ENCODE results near the gene WDR70.

WDR70 gene

GRCh38 chr5:37709020-37709419 lies 329.9 kb downstream of the WDR70 start:
- Histone ChIP-seq H2BK5ac (ENCODE audit: low read length) (no peak overlapping the region), H2BK15ac (ENCODE audit: low read length) (no peak overlapping the region), H3K4me2 (ENCODE audit: insufficient read depth, low read length, poor library complexity, severe bottlenecking) (no peak overlapping the region), H3K79me1 (ENCODE audit: low read depth, low read length) (no peaks in the 10 kb centered on the region), H2AFZ (ENCODE audit: low read length) (no peak overlapping the region), H3K36me3 (replicated peaks in 1 of 2; ENCODE audit: control insufficient read depth in 2 of 2, insufficient read depth in 2 of 2, low read length in 2 of 2) (no peaks in the 10 kb centered on the region), H3K9ac (ENCODE audit: low read depth, low read length, poor library complexity) (no peak overlapping the region), H2BK120ac (ENCODE audit: low read depth, low read length) (no peak overlapping the region), H3K9me3 (replicated peaks in 1 of 2; ENCODE audit: control insufficient read depth in 2 of 2, insufficient read depth in 1 of 2, low read depth in 1 of 2, low read length in 2 of 2) (no peaks in the 10 kb centered on the region), H3K18ac (ENCODE audit: low read length) (no peak overlapping the region), H3K4me3 (ENCODE audit: low read length in 2 of 2) (no peak overlapping the region), H4K91ac (ENCODE audit: low read depth, low read length, poor library complexity) (no peak overlapping the region), H3K23ac (ENCODE audit: low read depth, low read length, poor library complexity) (no peak overlapping the region), H3K14ac (ENCODE audit: low read length) (no peak overlapping the region), H3K4me1 (ENCODE audit: control insufficient read depth in 2 of 2, insufficient read depth in 1 of 2, low read depth in 1 of 2, low read length in 2 of 2) (no peaks in the 10 kb centered on the region), H3K27ac (replicated peaks; ENCODE audit: low read length) (no peak overlapping the region), H3K27me3 (ENCODE audit: control insufficient read depth in 3 of 3, insufficient read depth in 3 of 3, low read depth in 1 of 3, low read length in 3 of 3) (no peaks in the 10 kb centered on the region), H2BK12ac (ENCODE audit: low read length) (no peak overlapping the region), H3K4ac (ENCODE audit: low read length) (no peak overlapping the region), H4K8ac (ENCODE audit: low read depth, low read length) (no peak overlapping the region), H2AK5ac (ENCODE audit: low read depth, low read length) (no peak overlapping the region)
- no peak for DNase-seq (ENCODE audit: low spot score)

- no peak overlapping the region for H2AK5ac ChIP-seq (ENCODE audit: low read depth, low read length)
- no peak overlapping the region for H3K9ac ChIP-seq (ENCODE audit: low read depth, low read length, poor library complexity)
- no peak overlapping the region for H4K91ac ChIP-seq (ENCODE audit: low read depth, low read length, poor library complexity)
- no peak overlapping the region for H3K4me3 ChIP-seq (ENCODE audit: low read length in 2 of 2)
- H2BK120ac ChIP-seq (ENCODE audit: low read depth, low read length): no peak overlapping the region
- no peak overlapping the region for H2AFZ ChIP-seq (ENCODE audit: low read length)
- H3K9me3 ChIP-seq (replicated peaks in 1 of 2; ENCODE audit: control insufficient read depth in 2 of 2, insufficient read depth in 1 of 2, low read depth in 1 of 2, low read length in 2 of 2): no peaks in the 10 kb centered on the region
- H2BK12ac ChIP-seq (ENCODE audit: low read length): no peak overlapping the region
- no peak for DNase-seq (ENCODE audit: low spot score)
- peaks cover 0 to 1% of the 10 kb centered on the region in 2 donors for H3K4me1 ChIP-seq (ENCODE audit: control insufficient read depth in 2 of 2, insufficient read depth in 1 of 2, low read depth in 1 of 2, low read length in 2 of 2)
- H3K79me1 ChIP-seq (ENCODE audit: low read depth, low read length): no peaks in the 10 kb centered on the region
- H3K4ac ChIP-seq (ENCODE audit: low read length): no peak overlapping the region
- H3K36me3 ChIP-seq (replicated peaks in 1 of 2; ENCODE audit: control insufficient read depth in 2 of 2, insufficient read depth in 2 of 2, low read length in 2 of 2): no peaks in the 10 kb centered on the region
- no peak overlapping the region for H3K27ac ChIP-seq (replicated peaks; ENCODE audit: low read length)
- no peak overlapping the region for H3K23ac ChIP-seq (ENCODE audit: low read depth, low read length, poor library complexity)
- H3K27me3 ChIP-seq (ENCODE audit: control insufficient read depth in 3 of 3, insufficient read depth in 3 of 3, low read depth in 1 of 3, low read length in 3 of 3): no peaks in the 10 kb centered on the region
- no peak overlapping the region for H3K18ac ChIP-seq (ENCODE audit: low read length)
- no peak overlapping the region for H4K8ac ChIP-seq (ENCODE audit: low read depth, low read length)
- no peak overlapping the region for H2BK5ac ChIP-seq (ENCODE audit: low read length)
- H3K14ac ChIP-seq (ENCODE audit: low read length): no peak overlapping the region
- H2BK15ac ChIP-seq (ENCODE audit: low read length): no peak overlapping the region
- H3K4me2 ChIP-seq (ENCODE audit: insufficient read depth, low read length, poor library complexity, severe bottlenecking): no peak overlapping the region
- no CpG with 5 or more reads among the region's 2 CpGs for WGBS, 2 donors (ENCODE audit: extremely low coverage in 2 of 2, insufficient read length in 2 of 2, insufficient replicate concordance in 1 of 2)
Observed at GRCh38 chr5:37710965-37711364, 331.8 kb downstream of the WDR70 start.

GRCh38 chr5:37712750-37713149 lies 333.6 kb downstream of the WDR70 start:
- Histone ChIP-seq H4K8ac (ENCODE audit: low read depth, low read length) (no peak overlapping the region), H2BK15ac (ENCODE audit: low read length) (no peak overlapping the region), H4K91ac (ENCODE audit: low read depth, low read length, poor library complexity) (no peak overlapping the region), H3K27me3 (ENCODE audit: control insufficient read depth in 3 of 3, insufficient read depth in 3 of 3, low read depth in 1 of 3, low read length in 3 of 3) (no peaks in the 10 kb centered on the region), H3K18ac (ENCODE audit: low read length) (no peak overlapping the region), H2BK120ac (ENCODE audit: low read depth, low read length) (no peak overlapping the region), H3K36me3 (replicated peaks in 1 of 2; ENCODE audit: control insufficient read depth in 2 of 2, insufficient read depth in 2 of 2, low read length in 2 of 2) (no peaks in the 10 kb centered on the region), H2BK12ac (ENCODE audit: low read length) (no peak overlapping the region), H2AFZ (ENCODE audit: low read length) (no peak overlapping the region), H2AK5ac (ENCODE audit: low read depth, low read length) (no peak overlapping the region), H3K14ac (ENCODE audit: low read length) (no peak overlapping the region), H3K23ac (ENCODE audit: low read depth, low read length, poor library complexity) (no peak overlapping the region), H3K79me1 (ENCODE audit: low read depth, low read length) (no peaks in the 10 kb centered on the region), H3K4ac (ENCODE audit: low read length) (no peak overlapping the region), H3K27ac (replicated peaks; ENCODE audit: low read length) (no peak overlapping the region), H3K4me2 (ENCODE audit: insufficient read depth, low read length, poor library complexity, severe bottlenecking) (no peak overlapping the region), H3K4me3 (ENCODE audit: low read length in 2 of 2) (no peak overlapping the region), H3K9ac (ENCODE audit: low read depth, low read length, poor library complexity) (no peak overlapping the region), H3K9me3 (replicated peaks in 1 of 2; ENCODE audit: control insufficient read depth in 2 of 2, insufficient read depth in 1 of 2, low read depth in 1 of 2, low read length in 2 of 2) (no peaks in the 10 kb centered on the region), H2BK5ac (ENCODE audit: low read length) (no peak overlapping the region), H3K4me1 (ENCODE audit: control insufficient read depth in 2 of 2, insufficient read depth in 1 of 2, low read depth in 1 of 2, low read length in 2 of 2) (peaks cover 1 to 3% of the 10 kb centered on the region in 2 donors)
- no peak for DNase-seq (ENCODE audit: low spot score)
- no CpG with 5 or more reads among the region's 7 CpGs for WGBS, 2 donors (ENCODE audit: extremely low coverage in 2 of 2, insufficient read length in 2 of 2, insufficient replicate concordance in 1 of 2)

- Histone ChIP-seq H4K8ac (ENCODE audit: low read depth, low read length) (no peak overlapping the region), H3K27ac (replicated peaks; ENCODE audit: low read length) (no peak overlapping the region), H3K14ac (ENCODE audit: low read length) (no peak overlapping the region), H2BK5ac (ENCODE audit: low read length) (no peak overlapping the region), H4K91ac (ENCODE audit: low read depth, low read length, poor library complexity) (no peak overlapping the region), H3K4ac (ENCODE audit: low read length) (no peak overlapping the region), H3K36me3 (replicated peaks in 1 of 2; ENCODE audit: control insufficient read depth in 2 of 2, insufficient read depth in 2 of 2, low read length in 2 of 2) (no peaks in the 10 kb centered on the region), H3K9me3 (replicated peaks in 1 of 2; ENCODE audit: control insufficient read depth in 2 of 2, insufficient read depth in 1 of 2, low read depth in 1 of 2, low read length in 2 of 2) (no peaks in the 10 kb centered on the region), H3K9ac (ENCODE audit: low read depth, low read length, poor library complexity) (no peak overlapping the region), H3K18ac (ENCODE audit: low read length) (no peak overlapping the region), H3K27me3 (ENCODE audit: control insufficient read depth in 3 of 3, insufficient read depth in 3 of 3, low read depth in 1 of 3, low read length in 3 of 3) (no peaks in the 10 kb centered on the region), H2AFZ (ENCODE audit: low read length) (no peak overlapping the region), H3K4me1 (ENCODE audit: control insufficient read depth in 2 of 2, insufficient read depth in 1 of 2, low read depth in 1 of 2, low read length in 2 of 2) (peaks cover 1 to 3% of the 10 kb centered on the region in 2 donors), H2BK15ac (ENCODE audit: low read length) (no peak overlapping the region), H3K23ac (ENCODE audit: low read depth, low read length, poor library complexity) (no peak overlapping the region), H2AK5ac (ENCODE audit: low read depth, low read length) (no peak overlapping the region), H2BK120ac (ENCODE audit: low read depth, low read length) (no peak overlapping the region), H3K79me1 (ENCODE audit: low read depth, low read length) (no peaks in the 10 kb centered on the region), H3K4me2 (ENCODE audit: insufficient read depth, low read length, poor library complexity, severe bottlenecking) (no peak overlapping the region), H2BK12ac (ENCODE audit: low read length) (no peak overlapping the region), H3K4me3 (ENCODE audit: low read length in 2 of 2) (no peak overlapping the region)
- DNase-seq (ENCODE audit: low spot score): no peak
Observed at GRCh38 chr5:37714756-37715155, 335.6 kb downstream of the WDR70 start.

Measured in neuronal stem cell (in vitro differentiated cells).